Spleen (tissue), 11 donors: Measurements from ENCODE around the gene PRRX2. TPM values are rescaled to one million over a fixed set of nuclear protein-coding genes. Genes with fewer than 3 reads are reported as not detected.

Experiments used
- DNase-seq: peaks from one replicate; pipeline ENCODE4 v3.0.0-alpha.2; 2020
- H3K27ac ChIP-seq, 8 donors: fragments of 200-600 bp; sonication (generic) in 7 of 8; 1 replicate in 4 of 8; 2 replicates in 4 of 8; pipeline versions ENCODE4 v1.5.0 to v1.8.0; 2016 to 2021; ENCODE audit warnings: inconsistent platforms in 4 of 8, mild to moderate bottlenecking in 4 of 8, moderate library complexity in 1 of 8
- H3K27me3 ChIP-seq, 7 donors: fragments of 200-600 bp; sonication (generic) in 6 of 7; replicated peaks in 1 of 7; 1 replicate in 4 of 7; 2 replicates in 3 of 7; pipeline versions ENCODE4 v1.5.0 to v1.8.0; 2016 to 2021; ENCODE audit warnings: inconsistent platforms in 3 of 7, mild to moderate bottlenecking in 1 of 7
- H3K36me3 ChIP-seq, 6 donors: fragments of 200-600 bp; sonication (generic) in 5 of 6; 1 replicate in 4 of 6; 2 replicates in 2 of 6; pipeline versions ENCODE4 v1.5.0 to v1.8.0; 2016 to 2021; ENCODE audit warnings: inconsistent platforms in 2 of 6
- H3K4me1 ChIP-seq, 6 donors: fragments of 200-600 bp; sonication (generic) in 5 of 6; 1 replicate in 3 of 6; 2 replicates in 3 of 6; pipeline versions ENCODE4 v1.5.0 to v1.8.0; 2016 to 2021; ENCODE audit warnings: inconsistent platforms in 3 of 6
- H3K4me3 ChIP-seq, 8 donors: fragments of 200-600 bp; sonication (generic) in 7 of 8; 1 replicate in 4 of 8; 2 replicates in 4 of 8; pipeline versions ENCODE4 v1.5.0 to v1.8.0; 2016 to 2021; ENCODE audit warnings: inconsistent platforms in 4 of 8, mild to moderate bottlenecking in 4 of 8, moderate library complexity in 2 of 8
- H3K9me3 ChIP-seq, 8 donors: fragments of 200-600 bp; sonication (generic) in 7 of 8; 1 replicate in 4 of 8; 2 replicates in 4 of 8; pipeline versions ENCODE4 v1.5.0 to v1.8.0; 2016 to 2021; ENCODE audit warnings: inconsistent platforms in 4 of 8
- POLR2A ChIP-seq, 3 donors: fragments of 450-650 bp; IDR thresholded peaks; one replicate each; pipeline ENCODE4 v1.5.1; 2017; ENCODE audit warnings: antibody characterized with exemption in 3 of 3, mild to moderate bottlenecking in 1 of 3
- POLR2AphosphoS5 ChIP-seq, 3 donors: sonication (generic); formaldehyde crosslinking; IDR thresholded peaks; one replicate each; pipeline ENCODE4 v1.5.1; 2017; ENCODE audit warnings: antibody characterized with exemption in 3 of 3
- WGBS, 5 donors: extraction: QIAGEN DNeasy Blood & Tissue Kit in 3 of 5; methylation state at CpG; one replicate each; pipeline versions ENCODE4 v1.1.5 to v1.1.7; 2013 to 2018; 5-methylcytosine and 5-hydroxymethylcytosine counted together
- intact Hi-C: fragments of 100-400 bp; cut with DNase I; formaldehyde crosslinking; loops from one replicate; pipeline ENCODE4 v1.15.0; 2023; ENCODE audit warnings: low total_unique reads
- polyA plus RNA-seq, 3 donors: library from polyadenylated mRNA; stranded (reverse); fragments of 200-250 nt; gene quantifications; one replicate each; pipeline ENCODE4 v1.2.1, GENCODE V29; 2013
- total RNA-seq, 7 donors: library from RNA; depleted of rRNA in 3 of 7; stranded (reverse); fragments of >200 nt in 3 of 7; fragmentation: NEBNext Ultra II Directional in 4 of 7; extraction: Animal tissue kit (Norgen Biotek cat#: 25700) in 4 of 7; gene quantifications; one replicate each; pipeline versions ENCODE4 v1.1.0 to v1.2.1, GENCODE V29; 2016 to 2021
- TF ChIP-seq, protein P1 (sequence below), 11 experiments: fragments of 200-600 bp in 7 of 11; fragments of 450-650 bp in 4 of 11; sonication (generic) in 4 of 11; IDR thresholded peaks in 8 of 11; conservative IDR thresholded peaks in 3 of 11; 1 replicate in 7 of 11; 2 replicates in 4 of 11; pipeline versions ENCODE4 v1.4.0 to v1.8.0; 2016 to 2021; ENCODE audit warnings: antibody characterized with exemption in 11 of 11, inconsistent platforms in 4 of 11, mild to moderate bottlenecking in 1 of 11
- donor health status: healthy with polysubstance abuse.
- donor health status: DM: no; HTN: no; CAD: no; lungs with moderate emphysema.
- donor health status: DM: no; HTN: no; CAD: no.
- donor health status: Bipolar disorder and iron deficiency.
- donor health status: healthy.
- donor health status: DM: no; HTN: no; CAD: no.
- donor health status: DM: yes; HTN: yes; CAD: no.

The PRRX2 gene
- total and polyA plus RNA-seq, 10 donors = 0.32 to 1.5 (median 0.54) TPM; not detected in 5

DNA sequence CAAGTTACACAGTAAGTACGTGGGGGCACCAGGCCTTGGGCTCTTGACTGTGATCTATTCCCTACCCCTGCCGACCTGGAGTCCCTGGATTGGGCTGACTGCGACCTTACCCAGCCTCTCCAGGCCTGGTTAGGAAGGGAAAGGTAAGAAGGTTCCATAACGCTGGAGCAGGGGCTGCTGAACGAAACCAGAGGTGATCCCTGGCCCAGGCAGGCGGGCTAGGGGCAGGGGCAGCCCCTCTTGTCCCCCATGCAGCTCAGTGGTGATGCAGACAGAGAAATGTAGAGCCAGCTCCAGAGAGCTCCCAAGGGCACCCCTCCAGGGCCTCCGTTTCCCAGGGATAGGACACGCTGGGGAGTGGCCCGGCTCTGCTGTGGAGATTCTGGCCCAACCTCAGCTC is 14.1 kb downstream of the PRRX2 start:
- Histone ChIP-seq H3K27me3 (peaks cover 0 to 84% (median 18%) of the 10 kb centered on the region in 7 donors), H3K4me3 (no peak overlapping the region), H3K36me3 (no peaks in the 10 kb centered on the region), H3K4me1 (no peaks in the 10 kb centered on the region), H3K27ac (no peak overlapping the region), H3K9me3 (no peaks in the 10 kb centered on the region)
- no peak for DNase-seq
- WGBS, 5 donors = 70 to 78% (median 72%) methylated on average over 7 to 9 of the region's 9 CpGs
- intact Hi-C loops = no loop called here
- no peak for TF ChIP-seq POLR2AphosphoS5 (IDR thresholded peaks at IDR 0.05)
- TF ChIP-seq, protein P1, sequence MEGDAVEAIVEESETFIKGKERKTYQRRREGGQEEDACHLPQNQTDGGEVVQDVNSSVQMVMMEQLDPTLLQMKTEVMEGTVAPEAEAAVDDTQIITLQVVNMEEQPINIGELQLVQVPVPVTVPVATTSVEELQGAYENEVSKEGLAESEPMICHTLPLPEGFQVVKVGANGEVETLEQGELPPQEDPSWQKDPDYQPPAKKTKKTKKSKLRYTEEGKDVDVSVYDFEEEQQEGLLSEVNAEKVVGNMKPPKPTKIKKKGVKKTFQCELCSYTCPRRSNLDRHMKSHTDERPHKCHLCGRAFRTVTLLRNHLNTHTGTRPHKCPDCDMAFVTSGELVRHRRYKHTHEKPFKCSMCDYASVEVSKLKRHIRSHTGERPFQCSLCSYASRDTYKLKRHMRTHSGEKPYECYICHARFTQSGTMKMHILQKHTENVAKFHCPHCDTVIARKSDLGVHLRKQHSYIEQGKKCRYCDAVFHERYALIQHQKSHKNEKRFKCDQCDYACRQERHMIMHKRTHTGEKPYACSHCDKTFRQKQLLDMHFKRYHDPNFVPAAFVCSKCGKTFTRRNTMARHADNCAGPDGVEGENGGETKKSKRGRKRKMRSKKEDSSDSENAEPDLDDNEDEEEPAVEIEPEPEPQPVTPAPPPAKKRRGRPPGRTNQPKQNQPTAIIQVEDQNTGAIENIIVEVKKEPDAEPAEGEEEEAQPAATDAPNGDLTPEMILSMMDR (IDR thresholded peaks at IDR 0.05 in 8 of 11, conservative IDR thresholded peaks at IDR 0.05 in 3 of 11) = no peak
- TF ChIP-seq POLR2A (IDR thresholded peaks at IDR 0.05) = no peak

DNA sequence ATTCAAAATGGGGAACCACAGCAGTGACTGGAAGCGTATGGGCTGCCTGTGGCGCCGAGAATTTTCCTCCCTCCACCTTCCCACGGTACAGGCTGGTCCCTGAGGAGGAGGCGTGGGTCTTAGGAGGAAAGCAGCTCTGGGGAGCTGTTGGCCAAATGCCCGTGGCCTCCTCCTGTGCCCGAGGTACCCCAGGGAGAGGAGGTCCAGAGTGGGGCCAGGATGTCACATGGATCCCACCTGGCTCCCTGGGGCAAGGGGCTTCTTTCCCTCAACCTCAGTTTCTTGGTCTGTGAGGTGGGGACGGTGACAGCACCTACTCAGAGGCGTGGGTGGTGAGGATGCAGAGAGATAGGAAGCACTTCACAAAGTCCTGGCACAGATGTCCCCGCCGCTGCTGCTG is 16.5 kb downstream of the PRRX2 start:
- whole genome bisulfite sequencing, 5 donors = 66 to 82% (median 71%) methylated on average over 10 to 11 of the region's 11 CpGs
- intact Hi-C loops = no loop called here
- no peak overlapping the region for H3K4me3 ChIP-seq

DNA sequence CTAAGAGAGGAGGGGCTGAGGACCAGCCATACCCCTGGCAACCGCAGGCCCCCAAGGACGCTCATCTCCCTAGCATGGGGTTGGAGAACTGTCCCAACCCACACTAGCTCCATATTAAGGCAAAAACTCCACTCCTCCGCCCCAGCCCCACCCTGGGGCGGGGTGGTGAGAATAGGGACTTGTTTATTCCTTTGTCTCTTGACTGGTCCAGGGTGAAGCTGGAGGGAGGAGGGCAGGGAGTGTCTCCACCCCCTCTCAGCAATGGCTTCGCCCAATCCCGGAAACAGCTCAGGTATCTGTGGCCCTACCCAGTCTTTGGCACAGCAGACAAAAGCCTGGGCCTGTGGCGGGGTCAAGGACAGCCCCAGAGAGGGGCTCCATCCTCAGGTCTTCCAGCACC is 16.9 kb downstream of the PRRX2 start:
- TF ChIP-seq POLR2AphosphoS5 (IDR thresholded peaks at IDR 0.05) (no peak), POLR2A (IDR thresholded peaks at IDR 0.05) (no peak)
- TF ChIP-seq, protein P1 (IDR thresholded peaks at IDR 0.05 in 8 of 11, conservative IDR thresholded peaks at IDR 0.05 in 3 of 11) = no peak
- no peak for DNase-seq
- Histone ChIP-seq H3K27me3 (peaks cover 0 to 60% (median 11%) of the 10 kb centered on the region in 7 donors), H3K9me3 (no peaks in the 10 kb centered on the region), H3K36me3 (no peaks in the 10 kb centered on the region), H3K4me1 (no peaks in the 10 kb centered on the region), H3K4me3 (no peak overlapping the region), H3K27ac (no peak overlapping the region)
- WGBS, 5 donors = 79 to 90% (median 84%) methylated on average over 4 to 7 of the region's 7 CpGs
- intact Hi-C loops = no loop called here

More for the DNA sequence above, 16.5 kb downstream of the PRRX2 start:
- no peaks in the 10 kb centered on the region for H3K4me1 ChIP-seq
- H3K36me3 ChIP-seq = no peaks in the 10 kb centered on the region
- DNase-seq = no peak
- H3K9me3 ChIP-seq = no peaks in the 10 kb centered on the region
- no peak overlapping the region for H3K27ac ChIP-seq
- TF ChIP-seq POLR2AphosphoS5 (IDR thresholded peaks at IDR 0.05) (no peak), POLR2A (IDR thresholded peaks at IDR 0.05) (no peak)
- TF ChIP-seq, protein P1 (IDR thresholded peaks at IDR 0.05 in 8 of 11, conservative IDR thresholded peaks at IDR 0.05 in 3 of 11) = no peak
- H3K27me3 ChIP-seq = peaks cover 0 to 65% (median 11%) of the 10 kb centered on the region in 7 donors

DNA sequence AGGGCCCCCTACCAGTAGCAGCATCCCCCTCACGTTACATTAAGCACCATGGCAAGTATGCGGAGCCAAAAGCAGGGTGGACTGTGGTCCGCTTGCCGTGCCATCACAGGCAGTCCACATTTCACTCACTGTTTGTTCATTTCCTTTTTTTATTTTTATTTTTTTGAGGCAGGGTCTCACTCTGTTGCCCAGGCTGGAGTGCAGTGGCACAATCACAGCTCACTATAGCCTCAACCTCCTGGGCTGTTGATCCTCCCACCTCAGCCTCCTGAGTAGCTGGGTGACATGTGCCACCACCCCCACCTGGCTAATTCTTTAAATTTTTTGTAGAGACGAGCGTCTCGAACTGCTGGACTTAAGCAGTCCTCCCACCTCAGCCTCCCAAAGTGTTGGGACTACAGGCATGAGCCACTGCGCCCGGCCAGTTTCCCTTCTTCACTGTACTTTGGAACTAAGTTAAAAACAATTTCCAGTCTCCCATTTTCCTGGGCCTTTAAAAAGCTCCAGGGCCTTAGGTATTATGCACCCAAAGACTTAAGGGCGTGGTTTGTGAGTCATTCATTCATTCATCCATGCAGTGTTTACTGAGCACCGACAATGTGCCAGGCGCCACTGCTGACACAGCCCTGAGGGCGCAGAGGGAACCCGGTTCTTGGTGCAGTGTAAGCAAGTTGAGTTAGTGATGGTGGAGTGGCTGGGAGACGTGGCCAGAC is 19.9 kb downstream of the PRRX2 start:
- no peaks in the 10 kb centered on the region for H3K4me1 ChIP-seq
- DNase-seq = no peak
- WGBS, 5 donors = 76 to 87% (median 84%) methylated on average over 15 of the region's 15 CpGs
- H3K27me3 ChIP-seq = peaks cover 0 to 30% (median 8%) of the 10 kb centered on the region in 7 donors
- H3K27ac ChIP-seq = no peak overlapping the region
- no peaks in the 10 kb centered on the region for H3K9me3 ChIP-seq
- intact Hi-C loops = no loop called here
- no peak for TF ChIP-seq POLR2AphosphoS5 (IDR thresholded peaks at IDR 0.05)
- TF ChIP-seq POLR2A (IDR thresholded peaks at IDR 0.05) = no peak
- H3K4me3 ChIP-seq = no peak overlapping the region
- no peaks in the 10 kb centered on the region for H3K36me3 ChIP-seq
